SU-DHL-6 (cell line): Measurements from ENCODE around the gene ASTN2.

Experiments used
- EZH2phosphoT487 ChIP-seq: fragments of 200-600 bp; sonication (generic), shearing (Covaris generic); conservative IDR thresholded peaks from 2 replicates; pipeline ENCODE4 v1.6.1; 2018; ENCODE audit warnings: mild to moderate bottlenecking, antibody characterized with exemption, low read length, moderate library complexity, mixed read lengths
- TF ChIP-seq, protein P1 (sequence below): fragments of 200-600 bp; sonication (generic); IDR thresholded peaks from one replicate; pipeline ENCODE4 v1.5.1; 2017; ENCODE audit warnings: antibody characterized with exemption, mild to moderate bottlenecking, low read length, moderate library complexity; ENCODE audit not compliant: insufficient read depth, poor library complexity, severe bottlenecking

DNA sequence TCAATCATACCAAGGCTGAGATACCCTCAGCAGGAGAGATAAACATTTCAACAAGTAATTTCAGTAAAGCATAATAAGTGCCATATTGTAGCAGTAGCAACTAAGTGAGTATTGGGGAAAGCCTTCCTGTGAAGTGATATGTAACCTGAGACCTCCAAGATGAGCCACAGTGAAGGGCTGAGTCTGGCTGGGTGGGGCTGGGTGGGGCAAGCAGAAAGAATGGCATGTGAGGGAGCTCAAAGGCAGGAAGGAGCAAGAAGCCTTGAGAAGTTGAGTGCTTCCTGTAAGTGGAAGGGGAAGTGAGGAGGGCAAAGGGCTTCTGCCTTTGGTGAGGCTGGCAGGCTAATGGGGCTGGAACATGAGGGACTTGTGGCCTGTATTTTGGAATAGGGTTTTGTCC is 19.7 kb upstream of the ASTN2 start:
- TF ChIP-seq, protein P1, sequence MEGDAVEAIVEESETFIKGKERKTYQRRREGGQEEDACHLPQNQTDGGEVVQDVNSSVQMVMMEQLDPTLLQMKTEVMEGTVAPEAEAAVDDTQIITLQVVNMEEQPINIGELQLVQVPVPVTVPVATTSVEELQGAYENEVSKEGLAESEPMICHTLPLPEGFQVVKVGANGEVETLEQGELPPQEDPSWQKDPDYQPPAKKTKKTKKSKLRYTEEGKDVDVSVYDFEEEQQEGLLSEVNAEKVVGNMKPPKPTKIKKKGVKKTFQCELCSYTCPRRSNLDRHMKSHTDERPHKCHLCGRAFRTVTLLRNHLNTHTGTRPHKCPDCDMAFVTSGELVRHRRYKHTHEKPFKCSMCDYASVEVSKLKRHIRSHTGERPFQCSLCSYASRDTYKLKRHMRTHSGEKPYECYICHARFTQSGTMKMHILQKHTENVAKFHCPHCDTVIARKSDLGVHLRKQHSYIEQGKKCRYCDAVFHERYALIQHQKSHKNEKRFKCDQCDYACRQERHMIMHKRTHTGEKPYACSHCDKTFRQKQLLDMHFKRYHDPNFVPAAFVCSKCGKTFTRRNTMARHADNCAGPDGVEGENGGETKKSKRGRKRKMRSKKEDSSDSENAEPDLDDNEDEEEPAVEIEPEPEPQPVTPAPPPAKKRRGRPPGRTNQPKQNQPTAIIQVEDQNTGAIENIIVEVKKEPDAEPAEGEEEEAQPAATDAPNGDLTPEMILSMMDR, result no peak
- no peak for TF ChIP-seq EZH2phosphoT487
